SJCRH30 (cell line): Measurements from ENCODE around the gene KXD1. TPM values are rescaled to one million over a fixed set of nuclear protein-coding genes. Genes with fewer than 3 reads are reported as not detected.

Experiments
- DNase-seq, 2 experiments: peaks; one replicate each; pipeline ENCODE4 v3.0.0-alpha.2; 2015 to 2020
- H3K27ac ChIP-seq: fragments of 250-450 bp; sonication (Bioruptor Pico); 2 replicates; pipeline ENCODE4 v1.5.1; 2020; ENCODE audit warnings: mild to moderate bottlenecking, moderate library complexity
- H3K27me3 ChIP-seq: fragments of 250-450 bp; sonication (Bioruptor Pico); 2 replicates; pipeline ENCODE4 v1.5.1; 2020; ENCODE audit warnings: mild to moderate bottlenecking, moderate library complexity
- H3K36me3 ChIP-seq: fragments of 250-450 bp; sonication (Bioruptor Pico); 2 replicates; pipeline ENCODE4 v1.5.1; 2020; ENCODE audit warnings: mild to moderate bottlenecking, moderate library complexity
- H3K4me1 ChIP-seq: fragments of 250-450 bp; sonication (Bioruptor Pico); 2 replicates; pipeline ENCODE4 v1.5.1; 2020; ENCODE audit warnings: mild to moderate bottlenecking, moderate library complexity
- H3K4me3 ChIP-seq: fragments of 250-450 bp; sonication (Bioruptor Pico); 2 replicates; pipeline ENCODE4 v1.5.1; 2020; ENCODE audit warnings: mild to moderate bottlenecking, moderate library complexity
- H3K9me3 ChIP-seq: fragments of 250-450 bp; sonication (Bioruptor Pico); replicated peaks from 2 replicates; pipeline ENCODE4 v1.5.1; 2020; ENCODE audit warnings: mild to moderate bottlenecking, moderate library complexity
- total RNA-seq: library from RNA; depleted of rRNA; stranded (reverse); fragments of >200 nt; shearing (Covaris generic); gene quantifications from 2 replicates; pipeline ENCODE4 v1.2.3, GENCODE V29; 2014

The KXD1 gene
- total RNA-seq, 1 experiment from 2014 or later: 75.8 TPM

- Histone ChIP-seq H3K9me3 (no peaks in the 10 kb centered on the region), H3K27ac (no peak within 1 kb of the TSS), H3K4me1 (peaks cover 28% of the 10 kb centered on the region), H3K36me3 (no peaks in the 10 kb centered on the region), H3K4me3 (peak within 1 kb of the TSS; percentile 52), H3K27me3 (peaks cover 53% of the 10 kb centered on the region)
- no peak for DNase-seq
Observed at GRCh38 chr19:18606281-18607225, 48.9 kb downstream of the KXD1 start, which contains the start of gene CRLF1. Gene CRLF1 (minus strand): TSS chr19:18606799. CDS start chr19:18606656, 143 bp downstream.

GRCh38 chr19:18607226-18608101 lies 49.8 kb downstream of the KXD1 start:
- no peaks in the 10 kb centered on the region for H3K36me3 ChIP-seq
- peaks cover 30% of the 10 kb centered on the region for H3K4me1 ChIP-seq
- H3K27me3 ChIP-seq: peaks cover 62% of the 10 kb centered on the region
- no peak overlapping the region for H3K27ac ChIP-seq
- no peak overlapping the region for H3K4me3 ChIP-seq
- DNase-seq: no peak
- H3K9me3 ChIP-seq: no peaks in the 10 kb centered on the region

GRCh38 chr19:18608102-18608804 lies 50.6 kb downstream of the KXD1 start:
- Histone ChIP-seq H3K36me3 (no peaks in the 10 kb centered on the region), H3K4me1 (peaks cover 28% of the 10 kb centered on the region), H3K4me3 (no peak overlapping the region), H3K9me3 (no peaks in the 10 kb centered on the region), H3K27me3 (peaks cover 65% of the 10 kb centered on the region), H3K27ac (no peak overlapping the region)
- no peak for DNase-seq

GRCh38 chr19:18608805-18609716 lies 51.4 kb downstream of the KXD1 start:
- DNase-seq: no peak
- Histone ChIP-seq H3K4me3 (no peak overlapping the region), H3K27ac (no peak overlapping the region), H3K27me3 (peaks cover 72% of the 10 kb centered on the region), H3K4me1 (peaks cover 27% of the 10 kb centered on the region), H3K9me3 (no peaks in the 10 kb centered on the region), H3K36me3 (no peaks in the 10 kb centered on the region)

- no peaks in the 10 kb centered on the region for H3K9me3 ChIP-seq
- no peak overlapping the region for H3K27ac ChIP-seq
- H3K36me3 ChIP-seq: no peaks in the 10 kb centered on the region
- no peak overlapping the region for H3K4me3 ChIP-seq
- H3K27me3 ChIP-seq: peaks cover 78% of the 10 kb centered on the region
- DNase-seq: no peak
- H3K4me1 ChIP-seq: peaks cover 22% of the 10 kb centered on the region
Observed at GRCh38 chr19:18609717-18610051, 52.0 kb downstream of the KXD1 start.

GRCh38 chr19:18610245-18610555 lies 52.5 kb downstream of the KXD1 start:
- H3K27me3 ChIP-seq: peaks cover 80% of the 10 kb centered on the region

GRCh38 chr19:18610556-18611326 lies 53.1 kb downstream of the KXD1 start:
- Histone ChIP-seq H3K36me3 (no peaks in the 10 kb centered on the region), H3K9me3 (no peaks in the 10 kb centered on the region), H3K27ac (no peak overlapping the region), H3K4me3 (no peak overlapping the region), H3K4me1 (peaks cover 17% of the 10 kb centered on the region), H3K27me3 (peaks cover 78% of the 10 kb centered on the region)
- DNase-seq: no peak

More at GRCh38 chr19:18610245-18610555, 52.5 kb downstream of the KXD1 start:
- H3K4me1 ChIP-seq: peaks cover 17% of the 10 kb centered on the region
- no peak overlapping the region for H3K4me3 ChIP-seq
- H3K9me3 ChIP-seq: no peaks in the 10 kb centered on the region
- peak; percentile 33 to 47 for DNase-seq
- no peaks in the 10 kb centered on the region for H3K36me3 ChIP-seq
- no peak overlapping the region for H3K27ac ChIP-seq

GRCh38 chr19:18611327-18612050 lies 53.8 kb downstream of the KXD1 start:
- no peak overlapping the region for H3K27ac ChIP-seq
- no peak for DNase-seq
- H3K27me3 ChIP-seq: peaks cover 78% of the 10 kb centered on the region
- H3K9me3 ChIP-seq: no peaks in the 10 kb centered on the region
- H3K36me3 ChIP-seq: no peaks in the 10 kb centered on the region
- peaks cover 17% of the 10 kb centered on the region for H3K4me1 ChIP-seq
- H3K4me3 ChIP-seq: no peak overlapping the region

- Histone ChIP-seq H3K36me3 (no peaks in the 10 kb centered on the region), H3K9me3 (no peaks in the 10 kb centered on the region), H3K4me1 (peaks cover 17% of the 10 kb centered on the region), H3K27ac (no peak overlapping the region), H3K4me3 (peak overlapping the region; percentile 34), H3K27me3 (peaks cover 77% of the 10 kb centered on the region)
- DNase-seq: no peak
Observed at GRCh38 chr19:18612051-18612771, 54.5 kb downstream of the KXD1 start.

- Histone ChIP-seq H3K27me3 (peaks cover 69% of the 10 kb centered on the region), H3K36me3 (no peaks in the 10 kb centered on the region), H3K27ac (no peak within 1 kb of the TSS), H3K4me1 (peaks cover 17% of the 10 kb centered on the region), H3K9me3 (no peaks in the 10 kb centered on the region), H3K4me3 (peak within 1 kb of the TSS; percentile 34)
- DNase-seq: no peak
Observed at GRCh38 chr19:18612772-18613588, 55.3 kb downstream of the KXD1 start, which contains the start of gene TMEM59L. Gene TMEM59L (plus strand): TSS chr19:18612870. CDS start chr19:18612959, 89 bp downstream.

- Histone ChIP-seq H3K4me1 (peaks cover 17% of the 10 kb centered on the region), H3K9me3 (no peaks in the 10 kb centered on the region), H3K36me3 (no peaks in the 10 kb centered on the region), H3K4me3 (no peak overlapping the region), H3K27ac (no peak overlapping the region), H3K27me3 (peaks cover 62% of the 10 kb centered on the region)
- DNase-seq: no peak
Observed at GRCh38 chr19:18613589-18614234, 56.0 kb downstream of the KXD1 start.
